Endometrial microvascular endothelial cells (primary cell): ENCODE data around the gene GFOD2. TPM values are rescaled to one million over a fixed set of nuclear protein-coding genes. Genes with fewer than 3 reads are reported as not detected.

Source experiments
- in situ Hi-C: cut with HindIII; loops from 2 replicates; pipeline ENCODE4 v1.10.0; 2017; ENCODE audit warnings: low sequenced_read_pairs, low pct_unique_long_range_greater_than_20kb; ENCODE audit errors: inconsistent ontology term
- total RNA-seq: library from RNA; depleted of rRNA; stranded (reverse); fragments of >200 nt; gene quantifications from one replicate; pipeline ENCODE4 v1.2.3, GENCODE V29; 2015; ENCODE audit errors: inconsistent ontology term

Gene GFOD2
- total RNA-seq, 1 donor from 2014 or later, result 27.0 TPM

GRCh38 chr16:67653128-67653788 is 65.9 kb downstream of the GFOD2 start:
- in situ Hi-C loops, result no loop called here

DNA sequence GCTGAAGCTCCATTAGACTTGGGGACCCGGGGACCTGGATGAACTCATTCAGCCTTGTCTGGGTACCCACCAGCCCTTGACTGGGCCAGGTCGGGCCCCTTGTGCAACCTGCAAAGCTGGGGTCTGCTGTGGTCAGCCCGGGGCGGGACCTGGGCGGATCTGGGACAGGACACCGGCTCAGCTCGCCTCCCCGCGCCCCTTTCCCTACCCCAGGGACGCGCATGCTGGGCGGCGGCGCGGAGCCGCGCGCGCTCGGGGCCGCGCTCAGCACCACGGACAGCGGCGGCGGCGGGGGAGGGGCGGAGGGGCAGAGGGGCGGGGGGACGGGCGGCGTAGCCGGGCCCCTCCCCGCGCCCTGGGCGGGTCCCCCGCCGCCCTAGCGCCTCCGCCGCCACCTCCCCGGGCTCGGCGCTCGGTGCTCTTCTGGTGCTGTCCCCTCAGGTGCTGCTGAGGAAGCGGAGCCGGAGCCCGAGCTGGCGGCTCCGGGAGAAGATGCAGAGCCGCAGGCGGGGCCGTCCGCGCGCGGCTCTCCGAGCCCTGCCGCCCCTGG is 66.5 kb downstream of the GFOD2 start:
- in situ Hi-C loops, result no loop called here

- in situ Hi-C loops, result no loop called here
Observed at GRCh38 chr16:67651847-67652246, 67.3 kb downstream of the GFOD2 start.

DNA sequence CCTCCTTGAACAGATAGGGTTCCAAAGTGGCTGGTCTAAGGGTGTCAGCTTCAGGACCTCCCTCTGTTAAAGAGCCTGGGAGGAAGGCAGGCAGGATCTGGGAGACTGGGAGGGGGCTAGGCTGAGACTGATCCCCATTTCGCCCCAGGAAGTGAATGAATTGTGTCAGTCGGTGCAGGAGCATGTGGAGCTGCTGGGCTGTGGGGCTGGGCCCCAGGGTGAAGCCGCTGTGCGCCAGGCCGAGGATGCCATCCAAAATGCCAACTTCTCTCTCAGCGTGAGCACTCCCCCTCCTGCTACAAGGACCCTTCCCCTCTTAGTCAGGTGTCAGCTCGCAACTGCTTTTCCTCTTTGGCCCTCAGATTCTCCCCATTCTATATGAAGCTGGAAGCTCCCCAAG is 68.1 kb downstream of the GFOD2 start:
- in situ Hi-C loops, result no loop called here

GRCh38 chr16:67650023-67650422 is 69.1 kb downstream of the GFOD2 start:
- in situ Hi-C loops, result no loop called here

- in situ Hi-C loops, result no loop called here
Observed at GRCh38 chr16:67649494-67649931, 69.6 kb downstream of the GFOD2 start.

- in situ Hi-C loops, result no loop called here
Observed at GRCh38 chr16:67648764-67649407, 70.2 kb downstream of the GFOD2 start.

DNA sequence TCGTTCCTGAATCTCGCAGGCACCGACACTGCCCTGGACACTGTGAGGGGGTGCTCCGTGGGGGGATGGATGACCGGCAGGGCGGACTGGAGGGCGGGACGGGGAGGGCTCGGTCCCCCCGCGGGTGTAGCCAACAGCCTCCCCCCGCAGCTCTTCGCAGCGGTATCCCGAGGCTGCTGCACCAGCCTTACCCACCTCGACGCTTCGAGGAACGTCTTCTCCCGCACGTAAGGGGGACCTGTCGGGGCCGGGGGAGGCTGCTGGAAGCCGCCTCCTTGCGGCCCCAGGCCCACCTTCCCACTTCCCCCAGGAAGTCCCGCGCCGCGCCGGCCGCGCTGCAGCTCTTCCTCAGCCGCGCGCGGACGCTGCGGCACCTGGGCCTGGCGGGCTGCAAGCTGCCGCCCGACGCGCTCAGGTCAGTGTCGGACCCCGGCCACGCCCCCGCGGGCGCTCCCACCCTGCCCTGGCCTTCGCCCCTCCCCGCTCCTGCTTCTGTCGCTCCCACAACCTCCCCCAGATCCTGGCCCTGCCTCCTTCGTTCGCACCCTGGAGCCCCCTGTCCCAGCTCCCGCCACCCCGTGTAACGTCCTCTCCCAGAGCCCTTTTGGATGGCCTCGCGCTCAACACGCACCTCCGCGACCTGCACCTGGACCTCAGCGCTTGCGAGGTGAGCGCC is 70.9 kb downstream of the GFOD2 start:
- in situ Hi-C loops, result no loop called here

DNA sequence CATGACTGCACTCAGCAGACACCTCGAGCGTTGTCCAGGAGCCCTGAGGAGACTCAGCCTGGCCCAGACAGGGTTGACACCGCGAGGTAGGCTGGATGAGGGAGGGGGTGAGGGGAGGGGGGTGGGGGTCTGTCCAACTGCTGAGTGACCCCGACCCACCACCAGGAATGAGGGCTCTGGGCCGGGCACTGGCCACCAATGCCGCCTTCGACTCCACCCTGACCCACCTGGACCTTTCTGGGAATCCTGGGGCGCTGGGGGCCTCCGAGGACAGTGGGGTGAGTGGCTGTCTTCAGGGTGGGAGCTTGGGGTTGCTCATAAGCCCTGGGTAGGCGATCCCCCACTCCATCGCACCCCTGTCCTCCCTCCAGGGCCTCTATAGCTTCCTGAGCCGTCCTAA is 71.4 kb downstream of the GFOD2 start:
- in situ Hi-C loops, result no loop called here

- in situ Hi-C loops, result no loop called here
Observed at GRCh38 chr16:67647111-67647651, 71.9 kb downstream of the GFOD2 start.

- in situ Hi-C loops, result no loop called here
Observed at GRCh38 chr16:67645397-67646121, 73.6 kb downstream of the GFOD2 start.

DNA sequence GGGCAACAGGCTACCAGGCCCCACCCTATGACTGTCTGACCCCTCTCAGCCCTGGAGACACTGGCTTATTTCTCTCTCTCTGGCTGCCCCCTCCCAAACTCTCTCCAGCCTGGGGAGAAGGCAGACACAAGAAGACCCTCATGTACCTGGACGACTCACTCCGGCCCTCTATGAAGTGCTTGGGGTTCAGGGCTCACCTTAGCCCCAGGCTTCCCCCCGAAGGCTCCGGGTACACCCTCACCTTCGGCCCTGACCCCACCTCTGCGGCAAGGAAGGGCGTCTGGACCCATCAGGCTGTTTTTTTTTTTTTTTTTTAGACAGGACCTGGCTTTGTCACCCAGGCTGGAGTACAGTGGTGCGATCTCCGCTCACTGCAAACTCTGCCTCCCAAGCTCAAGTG is 75.1 kb downstream of the GFOD2 start:
- in situ Hi-C loops, result no loop called here

DNA sequence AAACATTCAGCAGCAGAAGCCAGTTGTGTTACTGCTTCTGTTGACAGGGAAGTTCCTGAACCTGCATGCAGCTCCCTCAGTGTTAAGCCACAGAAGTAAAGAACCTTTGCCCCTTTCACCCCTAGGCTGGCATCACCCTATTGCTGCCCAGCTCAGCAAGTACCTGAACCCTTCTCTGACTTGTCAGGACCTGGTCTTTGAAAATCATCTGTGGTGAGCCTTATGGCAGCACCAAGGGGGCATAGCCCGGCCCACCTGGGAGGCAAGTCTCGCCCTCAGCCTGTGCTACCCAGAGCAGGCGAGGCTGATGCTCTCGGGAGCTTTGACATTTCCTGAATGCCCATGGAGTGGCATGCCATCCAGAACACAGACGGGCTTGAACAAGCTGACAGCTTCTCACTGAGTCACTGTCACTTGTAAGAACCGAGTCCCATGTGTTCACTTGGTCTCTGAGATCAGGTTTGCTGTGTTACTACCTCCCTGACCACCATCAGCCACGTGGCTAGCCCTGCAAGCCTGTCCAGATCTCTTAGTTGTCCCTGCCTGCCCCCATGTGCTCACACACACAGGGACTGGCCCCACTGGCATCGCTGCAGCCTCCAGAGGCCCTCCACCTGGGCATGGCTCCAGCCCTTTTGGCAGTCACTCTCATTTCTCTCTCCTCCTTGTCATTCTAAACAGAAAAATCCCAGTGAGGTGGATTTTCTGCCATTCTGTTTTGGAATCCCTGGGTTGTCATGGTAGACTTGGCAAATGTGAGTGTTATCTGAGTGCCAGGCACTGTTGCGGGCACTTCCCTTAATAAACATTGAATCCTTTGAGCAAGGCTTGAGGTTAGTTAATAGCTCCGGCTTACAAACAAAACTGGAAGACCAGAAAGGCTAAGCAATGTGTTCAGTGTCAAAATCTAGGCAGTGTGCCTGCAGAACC is 77.1 kb downstream of the GFOD2 start:
- in situ Hi-C loops, result no loop called here

- in situ Hi-C loops, result no loop called here
Observed at GRCh38 chr16:67637625-67638024, 81.5 kb downstream of the GFOD2 start.

DNA sequence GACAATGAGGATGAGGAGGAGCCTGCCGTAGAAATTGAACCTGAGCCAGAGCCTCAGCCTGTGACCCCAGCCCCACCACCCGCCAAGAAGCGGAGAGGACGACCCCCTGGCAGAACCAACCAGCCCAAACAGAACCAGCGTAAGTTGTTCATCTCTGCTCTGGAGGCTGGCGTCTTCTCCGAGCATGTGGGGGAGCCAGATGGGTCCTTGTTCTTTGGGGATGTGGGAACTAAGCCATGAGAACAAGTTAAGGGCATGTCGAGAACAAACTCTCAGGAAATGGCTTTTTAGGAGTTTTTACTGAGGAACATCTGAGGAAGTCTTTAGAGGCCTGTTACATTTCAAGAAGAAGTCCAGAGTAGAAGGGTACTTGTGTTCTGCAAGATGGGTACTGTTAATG is 82.4 kb downstream of the GFOD2 start:
- in situ Hi-C loops, result no loop called here

DNA sequence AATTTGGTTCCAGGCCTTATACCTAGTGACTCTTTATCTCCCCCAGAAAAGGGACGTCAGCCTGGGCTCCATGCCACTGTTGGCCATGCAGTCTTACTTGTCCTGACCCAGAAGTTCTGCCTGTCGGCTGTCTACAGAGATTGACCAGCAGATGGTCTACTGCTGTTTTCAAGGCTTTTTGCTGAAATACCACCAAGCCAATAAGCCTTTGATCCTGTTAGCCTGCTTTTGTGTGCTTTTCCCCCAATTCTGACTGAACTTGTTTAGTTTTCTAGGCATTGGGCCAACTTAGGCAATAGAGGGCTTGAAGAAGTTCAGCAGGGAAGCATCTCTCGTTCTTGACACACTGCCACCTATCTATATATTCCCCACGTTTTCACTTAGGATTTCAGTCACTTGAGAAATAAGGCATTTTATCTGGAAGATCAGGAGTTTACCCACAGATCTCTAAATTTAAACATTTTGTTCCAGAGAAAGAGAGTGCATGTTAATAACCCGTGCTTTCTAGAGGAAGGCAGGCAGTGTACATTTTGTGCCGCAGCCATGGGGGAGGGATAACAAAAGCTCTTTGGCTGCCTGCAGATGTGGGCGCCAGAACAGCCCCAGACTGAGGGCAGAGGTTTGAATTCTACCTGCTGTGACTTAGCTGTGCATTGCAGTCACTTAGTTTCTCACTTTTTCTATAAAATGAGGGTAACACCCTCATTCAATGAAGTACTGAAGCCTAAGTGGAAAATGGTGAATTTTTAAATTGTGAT is 86.5 kb downstream of the GFOD2 start:
- in situ Hi-C loops, result no loop called here

DNA sequence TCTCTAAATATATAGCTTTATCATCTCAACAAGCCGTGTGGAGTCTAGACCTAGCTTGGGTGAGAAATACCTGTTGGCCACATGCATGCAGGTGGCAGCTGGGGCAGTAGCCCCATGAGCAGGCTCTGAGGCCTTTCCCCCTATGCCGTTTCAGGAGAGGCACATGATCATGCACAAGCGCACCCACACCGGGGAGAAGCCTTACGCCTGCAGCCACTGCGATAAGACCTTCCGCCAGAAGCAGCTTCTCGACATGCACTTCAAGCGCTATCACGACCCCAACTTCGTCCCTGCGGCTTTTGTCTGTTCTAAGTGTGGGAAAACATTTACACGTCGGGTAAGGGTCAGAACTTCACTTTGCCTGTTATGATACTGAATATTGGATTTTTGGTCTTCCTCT is 90.9 kb downstream of the GFOD2 start:
- in situ Hi-C loops, result no loop called here
